Breast epithelium (tissue), 3 donors: ENCODE data around the gene PCCB.

ENCODE experiments used
- CTCF ChIP-seq, 3 donors: fragments of 450-650 bp; IDR thresholded peaks; one replicate each; pipeline ENCODE4 v1.5.1; 2016 to 2017; ENCODE audit warnings: antibody characterized with exemption in 3 of 3, mild to moderate bottlenecking in 3 of 3, moderate library complexity in 3 of 3
- POLR2A ChIP-seq: fragments of 450-650 bp; IDR thresholded peaks from one replicate; pipeline ENCODE4 v1.6.1; 2016; ENCODE audit warnings: antibody characterized with exemption, mild to moderate bottlenecking, moderate library complexity

GRCh38 chr3:136236109-136236508 is 14.0 kb upstream of the PCCB start:
- no peak for TF ChIP-seq CTCF (IDR thresholded peaks at IDR 0.05)
- no peak for TF ChIP-seq POLR2A
